Hepatocyte (in vitro differentiated cells): ENCODE data around the gene SLC23A2. TPM values are rescaled to one million over a fixed set of nuclear protein-coding genes. Genes with fewer than 3 reads are reported as not detected.

Experiments
- DNase-seq: peaks from one replicate; pipeline ENCODE4 v3.0.0-alpha.2; 2016; ENCODE audit warnings: low spot score
- H2AFZ ChIP-seq: fragments of 200-600 bp; sonication (generic); 2 replicates; pipeline ENCODE4 v1.6.0; 2016; ENCODE audit warnings: antibody characterized with exemption, mild to moderate bottlenecking
- H3K27ac ChIP-seq: fragments of 200-600 bp; sonication (generic); 2 replicates; pipeline ENCODE4 v1.5.1; 2016; ENCODE audit warnings: mild to moderate bottlenecking
- H3K27me3 ChIP-seq: fragments of 200-600 bp; sonication (generic); 2 replicates; pipeline ENCODE4 v1.6.1; 2016
- H3K36me3 ChIP-seq: fragments of 200-600 bp; sonication (generic); replicated peaks from 2 replicates; pipeline ENCODE4 v1.5.1; 2016; ENCODE audit warnings: low read depth; ENCODE audit not compliant: insufficient read depth
- H3K4me1 ChIP-seq: fragments of 200-600 bp; sonication (generic); 2 replicates; pipeline ENCODE4 v1.5.1; 2016; ENCODE audit warnings: mild to moderate bottlenecking, moderate library complexity; ENCODE audit not compliant: insufficient read depth
- H3K4me2 ChIP-seq: fragments of 200-600 bp; sonication (generic); 2 replicates; pipeline ENCODE4 v1.6.0; 2016
- H3K4me3 ChIP-seq: fragments of 200-600 bp; sonication (generic); 2 replicates; pipeline ENCODE4 v1.5.1; 2016; ENCODE audit warnings: mild to moderate bottlenecking
- H3K79me2 ChIP-seq: fragments of 200-600 bp; sonication (generic); 2 replicates; pipeline ENCODE4 v1.6.0; 2017; ENCODE audit warnings: mild to moderate bottlenecking
- H3K9me2 ChIP-seq: fragments of 200-600 bp; sonication (generic); replicated peaks from 2 replicates; pipeline ENCODE4 v1.6.0; 2017; ENCODE audit warnings: mild to moderate bottlenecking; ENCODE audit not compliant: insufficient read depth
- H3K9me3 ChIP-seq: fragments of 200-600 bp; sonication (generic); 2 replicates; pipeline ENCODE4 v1.5.1; 2016; ENCODE audit warnings: low read depth, mild to moderate bottlenecking
- H4K20me1 ChIP-seq: fragments of 200-600 bp; sonication (generic); 2 replicates; pipeline ENCODE4 v1.6.0; 2016; ENCODE audit warnings: mild to moderate bottlenecking; ENCODE audit not compliant: insufficient read depth, poor library complexity, severe bottlenecking
- CTCF ChIP-seq: fragments of 200-600 bp; sonication (generic); IDR thresholded peaks from 2 replicates; pipeline ENCODE4 v1.5.1; 2016; ENCODE audit warnings: antibody characterized with exemption, mild to moderate bottlenecking; ENCODE audit not compliant: poor library complexity
- EZH2 ChIP-seq: fragments of 200-600 bp; sonication (generic); IDR thresholded peaks from 2 replicates; pipeline ENCODE4 v1.6.1; 2016; ENCODE audit warnings: antibody characterized with exemption, mild to moderate bottlenecking, borderline replicate concordance
- EZH2phosphoT487 ChIP-seq: fragments of 200-600 bp; sonication (generic); IDR thresholded peaks from one replicate; pipeline ENCODE4 v1.6.1; 2018; ENCODE audit warnings: antibody characterized with exemption, mild to moderate bottlenecking, low read depth, moderate library complexity; ENCODE audit not compliant: unreplicated experiment, severe bottlenecking
- WGBS: methylation state at CpG from one replicate; pipeline ENCODE4 v1.1.6; 2016; ENCODE audit warnings: low lambda C conversion rate; ENCODE audit errors: missing lambda C conversion rate; 5-methylcytosine and 5-hydroxymethylcytosine counted together
- polyA plus RNA-seq: library from polyadenylated mRNA; unstranded; fragments of >200 nt; fragmentation: Nextera tagmentation; extraction: Ambion mirVana; gene quantifications from 2 replicates; pipeline ENCODE4 v1.2.1, GENCODE V29; 2016
- total RNA-seq: library from RNA; depleted of rRNA; stranded (reverse); fragments of >200 nt; gene quantifications from 2 replicates; pipeline ENCODE4 v1.2.3, GENCODE V29; 2014

The SLC23A2 gene
- total and polyA plus RNA-seq, 2 experiments from 2014 or later = 8.2 to 13.3 TPM

DNA sequence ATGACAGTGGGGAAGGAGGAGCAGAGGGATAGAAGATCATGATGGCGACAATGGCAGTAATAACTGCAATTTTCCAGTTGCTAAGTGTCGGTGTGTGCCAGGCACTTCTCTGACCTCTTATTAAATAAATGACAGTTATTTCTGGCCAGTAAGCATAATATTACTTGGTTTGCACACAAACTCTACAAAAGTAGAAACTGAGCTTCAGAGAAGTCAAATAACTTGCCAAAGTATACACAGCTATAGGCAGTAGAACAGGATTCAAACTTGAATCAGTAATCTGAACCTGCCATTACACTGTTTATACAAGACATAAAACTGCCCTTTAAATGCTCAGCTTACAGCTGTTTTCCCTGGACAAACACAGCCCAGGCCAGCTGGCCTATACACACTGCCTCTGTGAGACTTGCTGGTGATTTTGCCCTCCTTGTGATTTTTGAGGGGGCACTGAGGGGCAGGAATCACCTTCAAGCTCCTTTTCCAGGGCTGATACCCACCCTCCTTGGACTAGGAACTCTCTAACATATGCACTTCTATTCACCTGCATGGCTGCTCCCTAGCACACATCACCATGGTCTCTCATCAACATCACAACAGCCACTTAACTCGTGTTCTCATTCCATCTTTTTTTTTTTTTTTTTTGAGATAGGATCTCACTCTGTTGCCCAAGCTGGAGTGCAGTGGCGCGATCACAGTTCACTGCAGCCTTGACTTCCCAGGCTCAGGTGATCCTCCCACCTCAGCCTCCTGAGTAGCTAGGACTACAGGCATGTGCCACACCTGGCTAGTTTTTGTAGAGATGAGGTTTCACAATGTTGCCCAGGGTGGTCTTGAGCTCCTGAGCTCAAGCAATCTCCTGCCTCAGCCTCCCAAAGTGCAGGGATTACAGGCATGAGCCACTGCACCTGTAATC, 63.6 kb downstream of the SLC23A2 start:
- no peak for TF ChIP-seq EZH2
- TF ChIP-seq EZH2phosphoT487 = no peak
- no peak for TF ChIP-seq CTCF
- H3K36me3 ChIP-seq = no peaks in the 10 kb centered on the region
- H3K9me2 ChIP-seq = no peaks in the 10 kb centered on the region
- peaks cover 14% of the 10 kb centered on the region for H3K4me1 ChIP-seq
- H3K4me2 ChIP-seq = peak overlapping the region; percentile 5
- no peak overlapping the region for H2AFZ ChIP-seq
- peak; percentile 27 for DNase-seq
- peaks cover 4% of the 10 kb centered on the region for H3K79me2 ChIP-seq
- no peak overlapping the region for H3K27ac ChIP-seq
- no peaks in the 10 kb centered on the region for H3K27me3 ChIP-seq
- H3K9me3 ChIP-seq = no peaks in the 10 kb centered on the region
- 56% methylated on average over 5 of the region's 5 CpGs for WGBS
- no peak overlapping the region for H3K4me3 ChIP-seq
- H4K20me1 ChIP-seq = no peaks in the 10 kb centered on the region

DNA sequence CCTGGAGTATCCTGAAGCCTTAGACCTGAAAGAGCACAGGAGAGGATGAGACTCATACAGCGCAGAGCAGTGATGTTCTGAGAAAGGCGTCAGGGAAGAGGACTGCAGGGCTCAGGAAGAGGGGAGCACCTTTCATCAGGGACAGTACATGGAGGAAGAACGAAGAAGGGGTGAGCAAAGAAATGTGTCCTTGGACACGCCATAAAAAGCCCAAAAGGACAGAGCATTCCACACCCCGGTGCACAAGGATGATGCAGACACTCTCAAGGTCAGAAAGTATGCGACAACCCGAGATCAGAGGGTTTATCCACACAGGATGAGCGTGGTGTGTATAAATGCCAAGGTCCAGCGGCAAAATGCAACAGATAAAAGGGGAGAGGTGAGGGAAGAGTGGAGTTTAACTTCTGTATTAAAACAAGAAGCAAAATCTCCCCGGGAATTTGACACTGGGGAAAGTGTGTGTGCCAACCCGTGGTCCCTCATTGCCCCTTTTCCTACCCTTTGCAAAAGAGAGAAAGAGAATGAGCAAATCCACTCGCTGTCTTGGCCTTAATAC, 64.4 kb downstream of the SLC23A2 start:
- H4K20me1 ChIP-seq = no peaks in the 10 kb centered on the region
- peaks cover 4% of the 10 kb centered on the region for H3K79me2 ChIP-seq
- H3K9me3 ChIP-seq = no peaks in the 10 kb centered on the region
- no peak for DNase-seq
- H3K4me3 ChIP-seq = no peak overlapping the region
- no peak overlapping the region for H2AFZ ChIP-seq
- no peaks in the 10 kb centered on the region for H3K36me3 ChIP-seq
- no peaks in the 10 kb centered on the region for H3K27me3 ChIP-seq
- peaks cover 14% of the 10 kb centered on the region for H3K4me1 ChIP-seq
- WGBS = 71% methylated on average over 12 of the region's 12 CpGs
- TF ChIP-seq CTCF (no peak), EZH2 (no peak), EZH2phosphoT487 (no peak)
- peak overlapping the region; percentile 5 for H3K4me2 ChIP-seq
- H3K27ac ChIP-seq = peak overlapping the region; percentile 12
- H3K9me2 ChIP-seq = no peaks in the 10 kb centered on the region

- Histone ChIP-seq H3K9me3 (no peaks in the 10 kb centered on the region), H2AFZ (no peak overlapping the region), H3K4me3 (no peak overlapping the region), H4K20me1 (no peaks in the 10 kb centered on the region), H3K4me1 (peaks cover 14% of the 10 kb centered on the region), H3K27me3 (no peaks in the 10 kb centered on the region), H3K36me3 (no peaks in the 10 kb centered on the region), H3K27ac (no peak overlapping the region), H3K4me2 (peak overlapping the region; percentile 5), H3K9me2 (no peaks in the 10 kb centered on the region), H3K79me2 (peaks cover 3% of the 10 kb centered on the region)
- no peak for TF ChIP-seq EZH2
- TF ChIP-seq EZH2phosphoT487 = no peak
- no peak for TF ChIP-seq CTCF
- WGBS = 95% methylated on average over 6 of the region's 6 CpGs
- no peak for DNase-seq
These were observed 64.9 kb downstream of the SLC23A2 start for GRCh38 chr20:4936392-4936850.
